DOHH2 (cell line): Measurements from ENCODE around the gene LAMC1.

Experiments used
- H3F3A ChIP-seq: fragments of 200-600 bp; sonication (generic), shearing (Covaris generic); 2 replicates; pipeline ENCODE4 v1.6.0; 2016; ENCODE audit warnings: antibody characterized with exemption, mild to moderate bottlenecking; ENCODE audit not compliant: control insufficient read depth, insufficient read depth
- H3K27ac ChIP-seq: fragments of 200-600 bp; sonication (generic); 2 replicates; pipeline ENCODE4 v1.5.1; 2014; ENCODE audit warnings: low read depth, mild to moderate bottlenecking, low read length, moderate library complexity
- H3K27me3 ChIP-seq: fragments of 200-600 bp; sonication (generic); 2 replicates; pipeline ENCODE4 v1.6.1; 2014; ENCODE audit warnings: mild to moderate bottlenecking, low read length, mixed read lengths; ENCODE audit not compliant: control insufficient read depth
- H3K36me3 ChIP-seq: fragments of 200-600 bp; sonication (generic); 2 replicates; pipeline ENCODE4 v1.6.1; 2014; ENCODE audit warnings: mild to moderate bottlenecking, low read length, moderate library complexity, mixed read lengths; ENCODE audit not compliant: control insufficient read depth
- H3K4me1 ChIP-seq: fragments of 200-600 bp; sonication (generic); 2 replicates; pipeline ENCODE4 v1.6.1; 2014; ENCODE audit warnings: mild to moderate bottlenecking, low read length, mixed read lengths; ENCODE audit not compliant: control insufficient read depth
- H3K4me2 ChIP-seq: fragments of 200-600 bp; sonication (generic); 2 replicates; pipeline ENCODE4 v1.6.0; 2014; ENCODE audit warnings: mild to moderate bottlenecking, low read length, moderate library complexity
- H3K4me3 ChIP-seq: fragments of 200-600 bp; sonication (generic); 2 replicates; pipeline ENCODE4 v1.5.1; 2014; ENCODE audit warnings: mild to moderate bottlenecking, low read length, mixed read lengths
- H3K79me2 ChIP-seq: fragments of 200-600 bp; sonication (generic); 2 replicates; pipeline ENCODE4 v1.6.1; 2014; ENCODE audit warnings: mild to moderate bottlenecking, low read length, mixed read lengths; ENCODE audit not compliant: control insufficient read depth
- H3K9me2 ChIP-seq: fragments of 200-600 bp; sonication (generic); replicated peaks from 2 replicates; pipeline ENCODE4 v1.6.1; 2014; ENCODE audit warnings: mild to moderate bottlenecking, low read length, mixed read lengths; ENCODE audit not compliant: control insufficient read depth
- H3K9me3 ChIP-seq: fragments of 200-600 bp; sonication (generic); 2 replicates; pipeline ENCODE4 v1.6.1; 2014; ENCODE audit warnings: antibody characterized with exemption, low read length, mixed read lengths; ENCODE audit not compliant: control insufficient read depth, insufficient read depth
- H4K20me1 ChIP-seq: fragments of 200-600 bp; sonication (generic); 2 replicates; pipeline ENCODE4 v1.6.0; 2014; ENCODE audit warnings: low read depth, mild to moderate bottlenecking, antibody characterized with exemption, low read length, moderate library complexity; ENCODE audit not compliant: control insufficient read depth, insufficient read depth
- EZH2phosphoT487 ChIP-seq: fragments of 200-600 bp; sonication (generic); IDR thresholded peaks from 2 replicates; pipeline ENCODE4 v1.6.1; 2017; ENCODE audit warnings: borderline replicate concordance, mild to moderate bottlenecking, antibody characterized with exemption, low read length, moderate library complexity, mixed read lengths
- TF ChIP-seq, protein P1 (sequence below): fragments of 200-600 bp; sonication (generic); IDR thresholded peaks from one replicate; pipeline ENCODE4 v1.5.1; 2014; ENCODE audit warnings: antibody characterized with exemption, mild to moderate bottlenecking, low read depth, low read length; ENCODE audit not compliant: poor library complexity, severe bottlenecking

LAMC1 gene

DNA sequence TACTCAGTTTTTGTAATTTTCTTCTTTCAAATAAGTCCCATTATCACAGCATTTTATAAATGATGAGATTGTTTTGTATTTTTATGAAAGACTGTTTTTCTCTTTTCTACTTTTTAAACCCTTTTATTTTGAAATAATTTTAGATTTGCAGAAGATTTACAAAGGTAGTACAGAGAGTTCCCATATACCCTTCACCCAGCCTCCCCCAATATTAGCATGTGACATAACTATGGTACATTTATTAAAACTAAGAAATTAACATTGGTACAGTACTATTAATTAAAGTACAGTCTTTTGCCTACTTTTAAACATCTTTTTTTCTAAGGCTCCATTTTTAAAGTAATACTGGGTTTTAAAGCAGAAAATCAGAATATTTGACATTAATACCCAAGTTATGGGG is 127.2 kb downstream of the LAMC1 start:
- Histone ChIP-seq H3K27ac (no peak overlapping the region), H4K20me1 (no peaks in the 10 kb centered on the region), H3K4me1 (no peaks in the 10 kb centered on the region), H3K79me2 (no peaks in the 10 kb centered on the region), H3K4me2 (no peak overlapping the region), H3K9me3 (no peaks in the 10 kb centered on the region), H3F3A (no peaks in the 10 kb centered on the region), H3K4me3 (no peak overlapping the region), H3K36me3 (no peaks in the 10 kb centered on the region), H3K9me2 (no peaks in the 10 kb centered on the region), H3K27me3 (no peaks in the 10 kb centered on the region)
- TF ChIP-seq, protein P1, sequence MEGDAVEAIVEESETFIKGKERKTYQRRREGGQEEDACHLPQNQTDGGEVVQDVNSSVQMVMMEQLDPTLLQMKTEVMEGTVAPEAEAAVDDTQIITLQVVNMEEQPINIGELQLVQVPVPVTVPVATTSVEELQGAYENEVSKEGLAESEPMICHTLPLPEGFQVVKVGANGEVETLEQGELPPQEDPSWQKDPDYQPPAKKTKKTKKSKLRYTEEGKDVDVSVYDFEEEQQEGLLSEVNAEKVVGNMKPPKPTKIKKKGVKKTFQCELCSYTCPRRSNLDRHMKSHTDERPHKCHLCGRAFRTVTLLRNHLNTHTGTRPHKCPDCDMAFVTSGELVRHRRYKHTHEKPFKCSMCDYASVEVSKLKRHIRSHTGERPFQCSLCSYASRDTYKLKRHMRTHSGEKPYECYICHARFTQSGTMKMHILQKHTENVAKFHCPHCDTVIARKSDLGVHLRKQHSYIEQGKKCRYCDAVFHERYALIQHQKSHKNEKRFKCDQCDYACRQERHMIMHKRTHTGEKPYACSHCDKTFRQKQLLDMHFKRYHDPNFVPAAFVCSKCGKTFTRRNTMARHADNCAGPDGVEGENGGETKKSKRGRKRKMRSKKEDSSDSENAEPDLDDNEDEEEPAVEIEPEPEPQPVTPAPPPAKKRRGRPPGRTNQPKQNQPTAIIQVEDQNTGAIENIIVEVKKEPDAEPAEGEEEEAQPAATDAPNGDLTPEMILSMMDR = no peak
- no peak for TF ChIP-seq EZH2phosphoT487

DNA sequence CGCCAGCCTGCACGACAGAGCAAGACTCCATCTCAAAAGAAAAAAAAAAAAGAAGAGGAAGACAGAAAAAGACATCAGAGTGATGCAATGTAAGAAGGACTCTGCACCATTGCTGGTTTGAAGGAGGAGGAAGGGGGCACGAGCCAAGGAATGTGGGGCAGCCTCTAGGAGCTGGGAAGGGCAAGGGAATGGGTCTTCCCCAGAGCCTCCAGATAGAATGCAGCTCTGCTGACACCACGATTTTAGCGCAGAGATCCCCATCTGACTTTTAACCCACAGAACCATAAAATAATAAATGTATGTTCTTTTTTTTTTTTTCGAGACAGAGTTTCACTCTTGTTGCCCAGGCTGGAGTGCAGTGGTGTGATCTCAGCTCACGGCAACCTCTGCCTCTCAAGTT is 129.0 kb downstream of the LAMC1 start:
- H3K4me2 ChIP-seq = no peak overlapping the region
- no peak for TF ChIP-seq EZH2phosphoT487
- TF ChIP-seq, protein P1 = no peak
- H3F3A ChIP-seq = no peaks in the 10 kb centered on the region
- H3K36me3 ChIP-seq = no peaks in the 10 kb centered on the region
- no peaks in the 10 kb centered on the region for H3K79me2 ChIP-seq
- no peak overlapping the region for H3K27ac ChIP-seq
- H3K4me1 ChIP-seq = no peaks in the 10 kb centered on the region
- no peaks in the 10 kb centered on the region for H4K20me1 ChIP-seq
- no peak overlapping the region for H3K4me3 ChIP-seq
- no peaks in the 10 kb centered on the region for H3K9me3 ChIP-seq
- H3K9me2 ChIP-seq = no peaks in the 10 kb centered on the region
- 0 out of 2 replicates have a peak, but pooled peaks cover 3% of the 10 kb centered on the region for H3K27me3 ChIP-seq

DNA sequence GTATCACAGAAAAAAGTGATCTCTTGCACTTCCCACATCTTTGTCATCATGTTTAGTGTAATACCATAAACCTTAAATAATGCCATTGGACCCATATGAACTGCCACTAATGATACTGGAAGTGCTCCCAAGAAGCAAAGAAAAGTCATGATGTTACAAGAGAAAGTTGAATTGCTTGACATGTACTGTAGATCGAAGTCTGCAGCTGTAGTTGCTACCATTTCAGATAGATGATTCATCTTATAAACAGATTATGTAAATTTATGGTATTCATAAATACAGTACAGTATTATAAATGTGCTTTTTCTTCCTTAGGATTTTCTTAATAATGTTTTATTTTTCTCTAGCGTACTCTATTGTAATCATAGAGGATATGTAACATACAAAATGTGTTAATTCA is 132.7 kb downstream of the LAMC1 start:
- Histone ChIP-seq H3K36me3 (no peaks in the 10 kb centered on the region), H4K20me1 (no peaks in the 10 kb centered on the region), H3K4me3 (no peak overlapping the region), H3K9me2 (no peaks in the 10 kb centered on the region), H3F3A (no peaks in the 10 kb centered on the region), H3K4me2 (no peak overlapping the region), H3K4me1 (no peaks in the 10 kb centered on the region), H3K27ac (no peak overlapping the region), H3K79me2 (no peaks in the 10 kb centered on the region), H3K9me3 (no peaks in the 10 kb centered on the region), H3K27me3 (0 out of 2 replicates have a peak, but pooled peaks cover 3% of the 10 kb centered on the region)
- TF ChIP-seq, protein P1 = no peak
- no peak for TF ChIP-seq EZH2phosphoT487

DNA sequence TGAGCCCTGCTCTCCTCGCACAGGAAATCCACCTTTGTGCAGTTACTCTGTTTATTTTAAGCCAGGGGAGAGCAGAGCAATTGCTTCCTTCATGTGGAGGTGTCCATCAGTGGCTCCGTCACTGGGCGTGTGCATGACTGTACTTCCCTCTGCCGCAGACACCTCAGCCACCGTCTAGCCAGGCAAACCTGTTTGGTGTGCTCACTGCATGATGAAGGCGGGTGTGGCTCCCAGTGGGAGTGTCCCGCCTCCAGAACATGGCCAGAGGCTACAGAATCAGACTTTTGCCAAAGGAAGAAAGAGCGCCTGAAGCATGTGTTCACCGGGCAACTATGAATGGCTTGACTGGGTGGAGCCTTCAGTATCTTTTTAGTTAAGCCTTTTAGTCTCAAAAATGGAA is 136.7 kb downstream of the LAMC1 start:
- H3K79me2 ChIP-seq = no peaks in the 10 kb centered on the region
- no peak overlapping the region for H3K4me2 ChIP-seq
- no peak overlapping the region for H3K4me3 ChIP-seq
- TF ChIP-seq EZH2phosphoT487 = no peak
- TF ChIP-seq, protein P1 = no peak
- no peaks in the 10 kb centered on the region for H3F3A ChIP-seq
- no peaks in the 10 kb centered on the region for H3K9me3 ChIP-seq
- H3K9me2 ChIP-seq = no peaks in the 10 kb centered on the region
- no peak overlapping the region for H3K27ac ChIP-seq
- no peaks in the 10 kb centered on the region for H3K4me1 ChIP-seq
- H3K36me3 ChIP-seq = no peaks in the 10 kb centered on the region
- H4K20me1 ChIP-seq = no peaks in the 10 kb centered on the region
- H3K27me3 ChIP-seq = peaks cover 3% of the 10 kb centered on the region; the same call in 1 of the 2 replicates
